HG03045 (cell line): ENCODE measurements around the gene TSEN2.
"Not testable (repeated sequence)": the region's sequence is repeated elsewhere in the genome, so short reads cannot be mapped to it uniquely, and the experiment has no call there.

Source experiments
- ATAC-seq: cut with Tn5 transposase; IDR thresholded peaks from one replicate; pipeline ENCODE4 v1.9.1; 2021; ENCODE audit warnings: mild to moderate bottlenecking, moderate library complexity; ENCODE audit not compliant: unreplicated experiment

Gene TSEN2

DNA sequence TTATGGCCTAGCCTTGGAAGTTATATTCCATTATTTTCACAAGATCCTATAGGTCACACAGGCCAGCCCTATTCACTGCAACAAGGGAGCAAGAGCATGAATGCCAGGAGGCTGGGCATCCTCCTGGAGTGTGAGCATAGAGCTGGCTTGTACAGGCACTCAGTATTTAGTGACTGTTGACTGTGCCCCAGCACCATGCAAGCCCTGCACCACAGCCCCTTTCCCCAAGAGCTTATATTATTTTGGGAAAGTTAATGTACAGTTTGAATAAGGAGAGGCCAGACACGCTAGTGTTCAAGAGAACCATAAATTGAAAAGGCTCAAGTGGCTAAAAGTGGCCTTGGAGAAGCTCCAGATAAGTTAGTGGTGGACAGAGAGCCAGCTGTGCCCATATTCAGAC is 32.3 kb upstream of the TSEN2 start:
- no peak for ATAC-seq

DNA sequence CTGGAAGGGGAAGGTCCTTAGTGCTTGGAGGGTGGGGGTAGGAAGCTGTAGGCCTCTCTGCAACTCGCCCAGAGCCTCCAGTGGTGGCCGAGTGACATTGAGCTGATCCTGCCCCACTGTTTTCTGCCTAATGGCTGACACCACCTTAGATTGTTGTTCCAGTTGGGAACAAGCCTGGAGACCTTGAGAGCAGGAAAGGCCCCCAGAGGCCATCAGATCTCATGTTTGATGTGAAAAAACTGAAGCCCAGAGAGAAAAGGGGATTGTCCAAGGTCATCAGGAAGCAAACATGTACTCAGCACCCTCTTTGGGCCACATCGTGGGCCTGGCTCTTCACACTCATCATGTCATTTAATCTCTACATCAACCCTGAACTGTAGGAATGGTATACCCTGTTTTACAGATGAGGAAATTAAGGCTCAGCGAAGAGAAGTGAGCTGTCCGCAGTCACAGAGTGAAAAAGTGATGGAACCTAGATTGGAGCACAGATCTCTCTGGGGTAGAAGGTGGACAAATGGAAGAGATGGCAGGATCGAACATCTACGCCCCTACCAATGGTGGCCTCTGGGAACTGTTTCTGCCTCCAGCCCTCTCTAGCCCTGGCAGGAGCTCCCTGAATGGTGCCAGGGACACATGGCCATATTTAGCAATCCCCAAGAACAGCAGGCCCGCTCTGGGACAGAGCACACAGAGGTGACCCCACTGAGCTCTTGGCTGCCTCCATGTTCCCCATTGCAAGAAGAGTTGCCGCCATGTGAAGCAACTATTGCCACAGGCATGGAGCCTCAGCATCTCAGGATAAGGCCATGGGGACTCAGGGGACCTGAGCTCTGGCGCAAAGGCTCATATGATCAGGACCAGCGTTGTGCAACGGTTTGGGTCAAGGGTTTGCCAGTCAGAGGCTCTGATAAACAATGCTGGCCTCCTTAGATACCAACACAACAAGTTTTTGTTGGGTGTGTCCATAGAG is 31.6 kb upstream of the TSEN2 start:
- no peak for ATAC-seq

DNA sequence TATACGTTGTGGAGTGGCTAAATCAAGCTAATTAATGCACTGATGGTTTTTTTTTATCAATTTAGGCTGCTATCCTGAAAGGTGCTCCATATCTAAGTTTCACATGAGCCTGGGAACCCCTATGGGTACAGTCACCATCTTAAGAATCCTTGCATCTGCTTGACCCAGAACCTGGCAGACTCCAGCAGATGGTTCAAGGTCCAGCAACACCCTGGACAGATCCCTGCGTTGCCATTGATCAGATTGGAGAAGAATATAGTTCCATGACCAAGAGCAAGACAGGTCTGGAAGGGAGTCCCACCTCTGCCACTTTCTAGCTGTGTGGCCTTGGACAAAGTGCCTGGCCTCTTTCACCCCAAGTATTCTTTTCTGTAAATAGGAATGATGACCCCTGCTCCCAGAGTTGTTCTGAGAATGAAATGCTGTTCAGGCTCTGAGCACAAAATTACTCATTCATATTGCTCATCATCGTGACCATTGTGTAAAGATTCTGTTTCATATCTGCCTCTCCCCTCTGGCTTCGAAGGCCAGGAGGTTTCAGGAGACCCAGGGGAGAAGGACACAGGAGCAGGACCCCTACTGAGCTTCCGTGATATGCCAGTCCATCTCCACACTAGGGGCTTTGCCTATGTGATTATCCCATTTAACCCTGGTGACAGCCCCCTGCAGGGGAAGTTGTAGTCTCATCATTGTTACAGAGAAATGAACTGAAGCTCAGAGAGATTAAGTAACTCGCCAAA is 30.0 kb upstream of the TSEN2 start:
- no peak for ATAC-seq

DNA sequence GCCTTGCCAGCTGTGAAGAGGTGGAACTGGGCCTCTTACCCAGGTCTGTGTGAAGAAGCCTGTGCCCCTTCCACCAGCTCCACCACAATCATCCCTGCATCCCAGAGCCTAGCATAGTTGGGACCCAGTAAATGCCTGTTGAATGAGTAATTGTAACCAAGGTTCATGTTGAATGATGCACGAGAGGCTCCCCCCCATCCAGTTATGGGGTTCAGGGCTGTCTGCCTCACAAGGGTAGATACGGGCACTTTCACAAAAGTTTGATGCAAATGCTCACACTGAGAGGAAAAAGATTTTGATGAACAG is 29.5 kb upstream of the TSEN2 start:
- no peak for ATAC-seq

DNA sequence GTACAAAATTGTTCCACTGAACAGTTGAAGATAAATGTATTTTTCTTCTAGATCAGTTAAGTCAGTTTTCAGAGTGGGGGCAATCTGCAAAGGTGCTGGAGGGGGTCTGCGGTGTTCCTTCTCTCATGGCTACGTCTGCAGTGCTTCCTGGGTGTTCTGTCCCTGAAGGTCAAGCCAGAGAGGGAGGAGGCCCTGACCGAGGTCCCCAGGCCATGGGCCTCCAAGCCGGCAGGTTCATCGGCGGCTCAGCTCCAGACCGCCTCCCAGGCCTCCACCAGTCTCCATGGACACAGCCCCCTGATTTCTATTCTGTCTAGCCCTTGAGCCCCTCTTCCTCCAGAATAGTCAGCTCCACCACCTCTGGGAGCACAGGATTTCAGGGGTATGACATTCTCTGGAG is 28.5 kb upstream of the TSEN2 start:
- no peak for ATAC-seq

DNA sequence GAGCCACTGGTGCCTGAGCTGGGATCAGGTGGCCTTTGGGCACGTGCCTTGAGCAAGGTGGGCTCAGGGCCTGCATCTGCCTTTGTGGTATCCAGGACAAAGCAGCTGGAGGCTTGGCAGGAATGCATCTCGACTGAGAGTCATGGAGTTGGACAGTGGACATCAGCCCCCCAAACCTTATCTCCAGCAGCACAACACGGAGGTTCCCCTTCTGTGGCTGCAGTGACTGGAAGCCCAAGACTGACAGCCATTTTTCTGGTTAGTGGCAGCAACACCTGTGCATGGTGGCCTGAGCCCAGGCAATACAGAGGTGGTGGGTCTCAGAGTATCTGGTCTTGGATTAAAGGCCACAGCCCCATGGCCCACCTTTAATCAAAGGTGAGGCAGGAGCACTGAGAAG is 27.8 kb upstream of the TSEN2 start:
- ATAC-seq = no peak

DNA sequence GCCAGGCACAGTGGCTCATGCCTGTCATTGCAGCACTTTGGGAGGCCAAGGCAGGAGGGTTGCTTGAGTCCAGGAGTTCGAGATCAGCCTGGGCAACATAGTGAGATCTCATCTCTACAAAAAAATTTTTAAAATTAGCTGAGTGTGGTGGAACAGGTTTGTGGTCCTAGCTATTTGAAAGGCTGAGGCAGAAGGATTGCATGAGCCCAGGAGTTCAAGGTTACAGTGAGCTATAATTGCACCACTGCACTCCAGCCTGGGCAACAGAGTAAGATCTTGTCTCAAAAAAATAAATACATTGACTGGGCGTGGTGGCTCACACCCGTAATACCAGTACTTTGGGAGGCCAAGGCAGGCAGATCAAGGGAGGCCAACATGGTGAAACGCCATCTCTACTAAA is 26.9 kb upstream of the TSEN2 start:
- ATAC-seq = not testable (repeated sequence)

DNA sequence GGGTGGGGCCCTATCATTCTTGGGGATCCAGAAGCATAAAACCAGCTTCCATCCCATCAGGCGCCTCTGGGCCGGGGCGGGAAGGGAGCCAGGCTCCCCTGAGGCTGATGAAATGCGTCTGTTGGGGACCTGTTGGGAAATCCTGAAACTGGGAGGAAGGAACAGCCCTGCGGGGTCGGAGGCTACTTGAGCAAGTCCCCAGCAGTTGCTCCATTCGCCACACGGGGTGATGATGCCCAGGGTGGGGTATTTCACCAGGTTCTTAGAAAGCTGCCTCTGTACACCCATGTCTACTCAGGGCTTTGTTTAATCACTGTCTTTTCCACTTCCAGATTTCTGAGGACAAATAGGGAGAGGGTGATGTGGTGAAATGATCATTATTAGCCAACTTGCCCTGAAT is 25.4 kb upstream of the TSEN2 start:
- ATAC-seq = no peak

DNA sequence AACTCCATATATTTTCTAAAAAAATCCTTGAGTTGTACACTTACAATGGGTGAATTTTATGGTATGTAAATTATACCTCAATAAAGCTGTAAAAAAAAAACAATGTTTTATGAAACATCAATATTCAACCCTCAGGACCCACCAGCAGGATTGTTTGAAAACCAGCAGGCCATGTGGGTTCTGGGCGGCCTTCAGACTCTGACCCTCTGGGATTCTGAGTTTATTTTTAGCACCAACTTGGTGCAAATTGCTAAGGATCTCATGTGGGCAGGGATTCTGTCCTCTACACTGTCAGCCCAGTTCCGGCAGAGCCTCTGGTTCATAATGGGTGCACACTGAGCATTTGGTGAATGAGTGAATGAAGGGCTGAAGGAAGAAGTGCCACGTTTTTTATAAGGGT is 24.2 kb upstream of the TSEN2 start:
- ATAC-seq = no peak

DNA sequence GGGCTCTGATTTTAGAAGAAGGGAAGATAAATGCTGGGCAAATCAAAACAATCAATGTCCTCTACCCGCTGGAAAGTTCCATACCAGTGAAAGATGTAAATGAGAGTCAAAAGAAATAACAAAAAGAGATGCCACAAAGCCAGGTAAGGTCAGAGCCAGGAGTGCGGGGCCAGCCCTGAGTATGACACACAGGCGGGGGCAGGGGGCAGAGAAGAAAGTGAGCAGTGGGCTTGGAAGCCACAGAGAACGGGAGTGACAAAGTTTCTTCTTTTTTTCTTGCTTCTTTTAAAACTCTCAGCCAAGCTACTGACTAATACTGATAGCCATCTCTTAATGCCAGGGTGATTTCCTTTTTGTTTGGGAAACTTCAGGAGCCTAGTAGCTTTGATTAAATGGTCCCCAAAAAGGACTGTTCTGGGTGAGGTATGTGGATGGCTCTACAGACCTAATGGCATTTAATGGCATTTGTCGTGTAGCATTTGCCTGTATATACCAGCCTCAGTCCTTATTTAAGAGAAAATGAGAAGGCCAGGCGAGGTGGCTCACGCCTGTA is 23.1 kb upstream of the TSEN2 start:
- no peak for ATAC-seq

DNA sequence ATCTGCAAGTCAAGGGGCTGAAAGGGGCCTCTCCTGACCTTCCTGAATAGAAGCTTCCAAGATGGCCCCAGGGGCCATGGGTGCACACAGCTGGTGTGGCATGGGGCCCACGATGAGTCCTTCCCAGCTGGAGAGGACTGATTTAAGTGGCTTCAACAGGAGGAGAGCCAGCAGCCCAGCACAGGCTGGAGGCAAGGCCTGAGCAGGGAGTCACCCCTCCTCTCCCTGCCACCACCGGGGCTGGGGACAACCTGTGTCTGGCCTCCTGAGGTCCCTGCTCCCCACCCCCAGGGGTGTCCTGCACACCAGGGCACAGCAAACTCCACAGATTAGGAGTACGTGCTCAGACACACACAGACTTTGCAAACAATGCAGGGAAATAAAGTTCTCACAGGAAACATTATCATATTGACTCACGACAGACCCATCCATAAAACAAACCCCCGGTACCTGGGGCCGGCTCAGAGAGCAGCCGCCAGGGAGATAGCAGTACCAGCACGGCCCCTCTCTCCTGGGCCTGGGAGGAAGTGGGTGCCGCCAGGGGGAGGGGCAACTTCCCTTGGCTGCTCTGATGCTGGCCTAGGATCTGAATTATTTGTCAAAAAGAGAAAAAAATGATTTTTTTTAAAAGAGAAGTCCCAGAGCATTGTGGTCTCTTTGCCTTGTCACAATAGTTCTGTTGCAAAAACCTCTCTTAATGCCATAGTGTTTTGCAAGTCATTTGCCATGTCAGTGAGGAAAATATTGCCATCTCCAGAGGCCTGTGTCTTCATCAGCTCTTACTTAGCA is 21.9 kb upstream of the TSEN2 start:
- ATAC-seq = no peak

DNA sequence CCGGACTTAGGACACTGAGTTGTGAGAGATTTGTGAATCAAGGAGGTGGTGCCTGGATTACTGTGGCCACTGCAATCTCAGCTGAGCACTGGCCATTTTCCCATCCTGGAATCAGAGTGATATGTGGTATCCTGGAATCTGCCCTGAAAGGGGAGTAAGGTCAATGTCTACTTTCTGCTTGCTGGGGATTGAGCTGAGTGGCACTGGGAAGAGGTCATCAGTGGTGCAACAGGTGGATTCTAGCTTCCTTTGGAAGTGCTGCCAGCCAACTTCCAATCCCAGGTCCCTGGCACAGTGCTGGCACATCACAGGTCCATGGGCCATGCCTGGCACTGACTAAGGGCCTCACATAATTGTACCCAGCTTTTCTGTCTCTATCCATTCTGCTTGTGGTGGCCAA is 20.6 kb upstream of the TSEN2 start:
- ATAC-seq = no peak

DNA sequence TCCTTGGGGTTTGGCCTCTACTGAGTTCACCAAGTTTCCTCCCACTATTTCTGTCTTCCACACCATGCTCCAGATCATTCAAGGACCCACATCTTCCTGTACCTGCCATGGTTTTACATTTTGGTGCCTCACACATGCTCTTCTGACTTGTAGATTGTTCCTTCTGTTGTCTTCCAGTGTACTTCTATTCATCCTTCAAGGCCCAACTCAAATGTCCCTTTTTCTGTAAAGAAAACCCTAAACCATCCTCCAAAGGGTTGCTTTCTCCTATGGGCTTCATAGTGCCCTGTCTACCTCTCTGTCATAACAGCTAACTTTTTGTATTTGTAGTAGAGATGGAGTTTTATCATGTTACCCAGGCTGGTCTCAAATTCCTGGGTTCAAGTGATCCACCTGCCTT is 20.1 kb upstream of the TSEN2 start:
- no peak for ATAC-seq

DNA sequence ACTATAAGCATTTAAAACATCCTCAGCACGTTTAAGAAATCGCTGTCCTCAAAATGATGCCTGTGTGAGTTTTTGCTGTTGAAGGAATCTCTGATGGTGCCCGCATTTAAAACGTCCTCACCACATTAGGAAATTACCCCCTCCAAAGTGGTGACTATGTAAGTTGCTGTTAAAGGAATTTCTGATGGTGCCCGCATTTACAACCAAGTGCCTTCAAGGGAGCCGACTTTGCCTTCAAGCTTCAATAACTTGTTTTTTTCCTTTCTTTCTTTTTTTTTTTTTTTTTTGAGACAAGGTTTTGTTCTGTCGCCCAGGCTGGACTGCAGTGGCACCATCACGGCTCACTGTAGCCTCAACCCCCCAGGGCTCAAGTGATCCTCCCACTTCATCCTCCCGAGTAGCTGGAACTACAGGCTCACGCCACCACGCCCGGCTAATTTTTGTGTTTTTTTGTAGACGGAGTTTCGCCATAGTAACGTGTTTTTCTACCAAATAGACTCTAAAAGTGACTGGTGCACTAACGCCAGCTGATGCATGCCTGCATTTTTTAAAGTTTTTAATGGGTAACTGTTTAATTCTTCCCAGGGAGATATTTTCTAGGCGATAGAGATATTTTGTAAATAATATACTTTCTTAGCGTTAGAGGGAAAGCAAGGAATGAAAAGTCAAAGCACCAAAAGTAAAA is 19.0 kb upstream of the TSEN2 start:
- ATAC-seq = no peak

DNA sequence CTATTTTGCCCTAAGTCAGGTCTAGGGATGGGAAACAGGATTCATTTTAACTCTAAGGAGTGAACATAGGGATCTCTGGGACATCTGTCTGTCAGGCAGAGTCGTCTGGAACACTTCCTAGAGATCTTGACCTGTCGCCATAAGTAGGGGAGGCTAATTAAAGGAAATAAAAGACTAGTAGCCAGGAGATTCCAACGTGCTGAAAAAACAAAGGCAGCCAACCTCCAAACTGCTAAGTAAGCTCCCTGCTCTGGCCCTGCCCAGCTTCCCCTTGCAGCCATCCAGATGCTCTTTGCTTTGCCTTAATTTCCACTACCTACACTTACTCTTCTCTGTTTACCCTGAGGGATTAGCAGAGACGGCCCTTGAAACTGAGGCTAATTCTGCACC is 18.4 kb upstream of the TSEN2 start:
- no peak for ATAC-seq

DNA sequence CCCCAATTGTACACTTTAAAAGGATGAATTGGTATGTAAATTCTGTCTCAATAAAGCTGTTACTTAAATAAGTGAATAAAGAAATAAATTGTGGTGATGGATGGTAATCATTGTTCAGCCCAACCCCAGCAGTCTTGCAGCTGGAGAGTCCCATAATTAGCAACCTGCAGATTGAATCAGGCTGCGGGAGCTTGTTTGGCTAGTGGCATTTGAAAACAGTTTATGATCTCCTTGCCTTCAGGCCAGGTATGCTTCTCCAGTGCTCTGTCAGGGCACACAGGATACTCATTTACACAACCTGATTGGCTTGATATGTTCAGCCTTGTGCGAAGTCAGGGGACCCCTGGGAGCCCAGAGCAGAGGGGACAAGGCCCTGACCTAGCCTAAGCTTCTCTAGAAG is 16.5 kb upstream of the TSEN2 start:
- ATAC-seq = no peak

DNA sequence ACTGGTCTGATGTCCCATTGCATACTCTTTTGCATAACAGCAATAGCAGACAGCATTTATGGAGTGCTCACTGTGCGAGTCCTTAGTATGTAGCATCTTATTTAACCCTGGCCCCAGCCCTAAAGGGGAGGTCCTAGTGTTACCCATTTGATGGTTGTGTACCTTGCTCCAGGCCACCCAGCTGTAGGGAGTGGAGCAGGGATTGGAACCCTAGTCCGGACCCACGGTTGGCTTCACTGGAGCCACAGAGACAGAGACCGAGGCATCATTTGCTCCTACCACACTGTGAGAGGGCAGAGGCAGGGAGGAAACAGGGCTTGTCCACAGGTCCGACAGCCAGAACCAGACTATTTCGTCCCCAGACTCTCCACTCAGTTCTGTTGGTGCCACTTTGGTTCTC is 16.0 kb upstream of the TSEN2 start:
- no peak for ATAC-seq

DNA sequence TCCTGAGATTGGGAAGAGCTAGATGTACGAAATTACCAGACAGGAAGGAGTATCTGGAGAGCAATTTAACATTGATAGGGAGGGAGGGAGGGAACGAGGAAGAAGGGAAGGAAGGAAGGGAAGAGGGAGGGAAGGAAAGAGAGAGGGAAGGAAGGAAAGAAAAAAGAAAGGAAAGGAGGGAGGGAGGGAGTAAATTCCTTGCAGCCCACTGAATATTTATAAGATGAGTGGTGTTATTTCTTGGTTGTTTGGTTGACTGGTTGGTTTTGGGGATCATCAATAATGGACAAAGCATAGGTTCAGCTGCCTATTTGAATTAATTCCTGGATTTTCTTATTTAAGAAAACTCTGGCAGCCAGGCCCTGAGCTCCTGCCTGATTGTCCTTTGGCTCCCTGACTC is 15.5 kb upstream of the TSEN2 start:
- no peak for ATAC-seq

DNA sequence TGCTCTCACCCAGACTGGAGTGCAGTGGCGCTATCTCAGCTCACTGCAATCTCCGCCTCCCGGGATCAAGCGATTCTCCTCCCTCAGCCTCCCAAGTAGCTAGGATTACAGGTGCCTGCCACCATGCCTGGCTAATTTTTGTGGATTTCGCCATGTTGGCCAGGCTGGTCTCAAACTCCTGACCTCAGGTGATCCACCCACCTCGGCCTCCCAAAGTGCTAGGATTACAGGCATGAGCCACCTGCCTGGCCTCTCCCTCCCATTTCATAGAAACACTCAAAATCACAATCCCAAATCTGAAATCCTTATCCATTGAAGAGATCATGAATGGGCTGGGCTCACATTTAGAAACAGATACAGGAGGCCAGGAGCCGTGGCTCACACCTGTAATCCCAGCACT is 15.1 kb upstream of the TSEN2 start:
- not testable (repeated sequence) for ATAC-seq

DNA sequence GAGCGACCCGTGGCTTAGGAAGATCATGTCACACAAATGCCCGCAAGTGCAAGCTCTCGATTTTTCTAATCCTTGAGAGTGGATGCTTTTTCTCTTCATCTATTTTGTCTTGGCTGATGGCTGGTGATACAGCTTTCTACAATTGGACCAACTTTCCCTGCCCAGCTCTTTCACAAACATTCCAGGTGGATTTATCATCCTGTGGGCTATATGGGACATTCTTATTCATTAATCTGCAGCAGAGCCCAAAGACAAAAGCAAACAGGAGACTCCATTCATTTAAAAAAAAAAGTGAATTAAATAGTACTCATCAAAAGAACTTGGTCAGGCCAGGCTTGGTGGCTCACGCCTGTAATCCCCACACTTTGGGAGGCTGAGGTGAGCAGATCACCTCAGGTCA is 14.2 kb upstream of the TSEN2 start:
- no peak for ATAC-seq

DNA sequence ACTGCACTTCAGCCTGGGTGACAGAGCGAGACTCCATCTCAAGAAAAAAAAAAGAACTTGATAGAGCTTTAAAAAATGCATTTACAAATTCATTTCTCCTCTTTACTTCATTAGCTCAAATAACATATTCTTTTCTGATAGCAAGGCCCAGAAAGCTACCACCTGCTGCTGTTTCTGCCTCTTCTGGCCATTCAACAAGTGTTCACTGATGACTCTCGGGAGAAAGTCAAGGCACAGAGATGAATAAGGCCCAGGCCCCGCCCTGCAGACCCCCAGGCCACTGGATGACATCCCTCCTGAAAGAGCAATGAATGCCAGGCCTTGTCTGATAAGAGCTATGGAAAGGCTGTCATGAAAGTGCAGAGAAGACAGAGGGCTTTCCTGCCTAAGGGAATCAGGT is 13.6 kb upstream of the TSEN2 start:
- ATAC-seq = no peak
